SK-N-SH (cell line): Measurements from ENCODE around the gene TTC27.

Source experiments
- CHD2 ChIP-seq: fragments of 150-350 bp; IDR thresholded peaks from 2 replicates; pipeline ENCODE4 v1.6.1; 2018; ENCODE audit warnings: low read length; ENCODE audit not compliant: partially characterized antibody
- EP300 ChIP-seq, 2 experiments: IDR thresholded peaks; 2 replicates each; pipeline versions ENCODE4 v1.4.0 to v1.6.1; 2012; ENCODE audit warnings: borderline replicate concordance in 1 of 2, low read depth in 1 of 2, low read length in 1 of 2
- FOXJ3 ChIP-seq: sonication (generic); formaldehyde crosslinking; IDR thresholded peaks from 2 replicates; pipeline ENCODE4 v1.5.1; 2020; ENCODE audit warnings: mild to moderate bottlenecking, missing genetic modification reagents
- JUND ChIP-seq: IDR thresholded peaks from 2 replicates; pipeline ENCODE4 v1.4.0; 2012
- MAX ChIP-seq: IDR thresholded peaks from 2 replicates; pipeline ENCODE4 v1.4.0; 2012; ENCODE audit warnings: low read depth
- MEF2A ChIP-seq: IDR thresholded peaks from 2 replicates; pipeline ENCODE4 v1.4.0; 2012; ENCODE audit warnings: low read depth, borderline replicate concordance
- MXI1 ChIP-seq: IDR thresholded peaks from 2 replicates; pipeline ENCODE4 v1.6.1; 2012; ENCODE audit warnings: mild to moderate bottlenecking, low read depth, low read length, improper control_type of control experiment
- PBX3 ChIP-seq: IDR thresholded peaks from 2 replicates; pipeline ENCODE4; 2012
- POLR2AphosphoS5 ChIP-seq: IDR thresholded peaks from 2 replicates; pipeline ENCODE4 v1.6.1; 2012; ENCODE audit warnings: low read depth, low read length
- RAD21 ChIP-seq: IDR thresholded peaks from 2 replicates; pipeline ENCODE4 v1.6.1; 2012; ENCODE audit warnings: mild to moderate bottlenecking, low read length
- RCOR1 ChIP-seq: fragments of 150-350 bp; IDR thresholded peaks from 2 replicates; pipeline ENCODE4 v1.6.1; 2017; ENCODE audit warnings: antibody characterized with exemption, low read length
- YY1 ChIP-seq: IDR thresholded peaks from 2 replicates; pipeline ENCODE4 v1.4.0; 2012; ENCODE audit warnings: low read depth, mild to moderate bottlenecking
- TF ChIP-seq, protein P1 (sequence below): fragments of 200-600 bp; sonication (generic); IDR thresholded peaks from 2 replicates; pipeline ENCODE4 v1.6.1; 2017; ENCODE audit warnings: antibody characterized with exemption, mild to moderate bottlenecking, moderate library complexity

DNA sequence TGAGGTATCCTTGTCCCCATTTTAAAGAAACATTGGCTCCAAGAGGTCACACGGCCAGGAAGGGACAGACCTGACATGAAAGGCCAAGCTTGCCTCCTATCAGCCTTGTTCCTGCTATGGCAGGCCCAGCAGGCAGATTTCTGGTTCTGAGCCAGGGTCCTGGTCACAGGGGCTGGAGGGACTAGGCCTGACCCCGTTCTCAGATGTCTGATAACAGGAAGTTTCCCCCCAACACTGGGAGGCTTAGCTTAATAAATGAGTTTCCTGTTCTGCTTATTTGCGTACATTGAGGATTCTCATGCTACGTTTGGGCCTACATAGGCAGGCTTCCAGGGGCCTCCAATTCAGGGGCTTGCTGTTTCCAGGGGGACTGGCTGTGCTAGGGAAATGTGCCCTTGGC, 211.1 kb downstream of the TTC27 start:
- TF ChIP-seq RAD21 (no peak), CHD2 (no peak), MEF2A (no peak), RCOR1 (no peak), PBX3 (no peak), EP300 (IDR thresholded peaks at IDR 0.05; ENCODE audit: borderline replicate concordance in 1 of 2, low read depth in 1 of 2, low read length in 1 of 2) (no peak), POLR2AphosphoS5 (no peak), MAX (no peak), JUND (no peak), MXI1 (no peak), YY1 (no peak), FOXJ3 (CRISPR knock-in tag) (no peak)
- TF ChIP-seq, protein P1, sequence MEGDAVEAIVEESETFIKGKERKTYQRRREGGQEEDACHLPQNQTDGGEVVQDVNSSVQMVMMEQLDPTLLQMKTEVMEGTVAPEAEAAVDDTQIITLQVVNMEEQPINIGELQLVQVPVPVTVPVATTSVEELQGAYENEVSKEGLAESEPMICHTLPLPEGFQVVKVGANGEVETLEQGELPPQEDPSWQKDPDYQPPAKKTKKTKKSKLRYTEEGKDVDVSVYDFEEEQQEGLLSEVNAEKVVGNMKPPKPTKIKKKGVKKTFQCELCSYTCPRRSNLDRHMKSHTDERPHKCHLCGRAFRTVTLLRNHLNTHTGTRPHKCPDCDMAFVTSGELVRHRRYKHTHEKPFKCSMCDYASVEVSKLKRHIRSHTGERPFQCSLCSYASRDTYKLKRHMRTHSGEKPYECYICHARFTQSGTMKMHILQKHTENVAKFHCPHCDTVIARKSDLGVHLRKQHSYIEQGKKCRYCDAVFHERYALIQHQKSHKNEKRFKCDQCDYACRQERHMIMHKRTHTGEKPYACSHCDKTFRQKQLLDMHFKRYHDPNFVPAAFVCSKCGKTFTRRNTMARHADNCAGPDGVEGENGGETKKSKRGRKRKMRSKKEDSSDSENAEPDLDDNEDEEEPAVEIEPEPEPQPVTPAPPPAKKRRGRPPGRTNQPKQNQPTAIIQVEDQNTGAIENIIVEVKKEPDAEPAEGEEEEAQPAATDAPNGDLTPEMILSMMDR, result no peak
